Brain pericyte (primary cell): Measurements from ENCODE around the gene EFNA1.

ENCODE experiments used
- DNase-seq: peaks from one replicate; pipeline ENCODE4 v3.0.0-alpha.2; 2012; ENCODE audit warnings: low read depth, low spot score

Gene EFNA1, protein sequence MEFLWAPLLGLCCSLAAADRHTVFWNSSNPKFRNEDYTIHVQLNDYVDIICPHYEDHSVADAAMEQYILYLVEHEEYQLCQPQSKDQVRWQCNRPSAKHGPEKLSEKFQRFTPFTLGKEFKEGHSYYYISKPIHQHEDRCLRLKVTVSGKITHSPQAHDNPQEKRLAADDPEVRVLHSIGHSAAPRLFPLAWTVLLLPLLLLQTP

DNA sequence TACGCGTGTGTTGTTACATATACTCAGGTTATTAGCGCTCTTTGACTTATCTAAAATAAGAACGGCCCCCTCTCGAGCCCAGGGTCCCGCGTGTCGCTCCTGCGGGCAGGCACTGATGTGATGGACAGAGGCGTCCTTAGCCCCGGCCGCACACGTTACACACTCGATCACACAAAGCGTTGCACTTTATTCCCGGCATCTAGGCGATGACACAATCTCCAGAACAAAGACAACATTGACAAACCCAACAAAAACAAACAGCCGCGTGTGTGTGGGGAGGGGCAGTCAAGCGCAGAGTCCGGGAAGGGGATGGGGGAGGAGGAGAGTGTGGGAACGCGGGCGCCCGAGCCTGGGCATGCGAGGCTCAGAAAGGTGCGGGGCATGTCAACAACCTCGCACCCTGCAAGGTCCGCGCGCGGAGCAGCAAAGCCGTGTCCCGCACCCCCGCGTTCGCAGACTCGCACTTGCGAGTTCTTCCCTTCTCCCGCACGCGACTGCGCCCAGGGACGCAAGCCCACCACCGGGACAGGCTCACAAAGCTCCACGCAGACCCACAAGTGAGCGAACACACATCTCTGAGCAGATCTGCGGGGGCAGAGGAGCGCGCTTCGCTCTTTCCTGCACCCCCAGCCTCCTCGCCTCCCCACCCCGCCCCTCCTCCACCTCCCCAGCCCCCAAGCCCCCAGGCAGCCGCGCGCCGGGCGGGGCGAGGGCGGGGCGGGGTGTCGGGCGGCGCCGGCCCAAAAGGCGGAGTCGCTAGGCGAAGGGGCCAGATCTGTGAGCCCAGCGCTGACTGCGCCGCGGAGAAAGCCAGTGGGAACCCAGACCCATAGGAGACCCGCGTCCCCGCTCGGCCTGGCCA, at the start of gene EFNA1:
Gene EFNA1, plus strand, starts transcription at position 772 of the 862 bp plus-strand sequence. CDS start 102 bp downstream, outside the sequence.
- peak; percentile 42 for DNase-seq

DNA sequence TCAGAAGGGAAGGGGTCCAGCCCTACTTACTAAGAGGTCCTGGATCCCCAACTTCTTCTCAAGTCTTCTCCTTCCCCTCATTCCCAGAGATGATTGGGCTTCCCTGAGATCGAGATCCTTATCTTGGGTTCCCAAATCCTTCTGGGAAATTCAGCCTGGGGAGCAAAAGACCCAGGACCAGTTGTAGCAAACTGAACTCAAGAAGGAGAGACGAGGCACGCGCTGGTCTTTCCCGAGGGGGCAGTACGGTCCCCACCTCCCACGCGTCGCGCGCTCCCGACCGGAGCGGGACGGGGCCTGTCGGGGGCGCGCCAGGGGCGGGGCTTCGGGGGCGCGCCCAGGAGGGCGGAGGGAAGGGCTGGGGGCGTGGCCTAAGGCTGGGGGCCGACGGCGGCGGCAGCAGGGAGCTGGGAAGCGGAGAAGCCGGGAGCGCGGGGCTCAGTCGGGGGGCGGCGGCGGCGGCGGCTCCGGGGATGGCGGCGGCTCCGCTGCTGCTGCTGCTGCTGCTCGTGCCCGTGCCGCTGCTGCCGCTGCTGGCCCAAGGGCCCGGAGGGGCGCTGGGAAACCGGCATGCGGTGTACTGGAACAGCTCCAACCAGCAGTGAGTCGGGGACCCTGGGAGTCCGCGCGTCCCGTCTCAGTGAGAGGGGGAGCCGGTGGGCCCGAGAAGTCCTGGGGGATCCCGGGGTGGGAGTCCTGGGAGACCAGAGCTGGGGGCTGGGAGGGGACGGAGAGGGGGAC, 49.0 kb upstream of the EFNA1 start, which contains the start of gene EFNA3:
Gene EFNA3, plus strand, starts transcription at position 369 of the 741 bp plus-strand sequence. Its CDS starts 105 bp downstream, at position 474.
- DNase-seq: no peak

DNA sequence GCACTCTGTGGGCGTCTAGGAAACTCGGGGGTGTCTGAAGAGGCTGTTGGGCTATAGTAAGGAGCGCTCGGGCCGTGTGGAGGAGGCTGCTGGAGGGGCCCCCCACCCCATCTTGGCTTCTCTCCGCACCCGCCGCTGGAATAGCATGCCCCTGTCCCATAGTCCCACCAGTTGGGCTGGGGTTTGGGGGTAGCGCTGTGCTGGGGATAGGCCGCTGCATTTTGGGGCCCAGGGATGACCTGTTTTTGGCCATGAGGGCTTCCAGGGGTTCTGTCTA, 48.5 kb upstream of the EFNA1 start:
- no peak for DNase-seq

DNA sequence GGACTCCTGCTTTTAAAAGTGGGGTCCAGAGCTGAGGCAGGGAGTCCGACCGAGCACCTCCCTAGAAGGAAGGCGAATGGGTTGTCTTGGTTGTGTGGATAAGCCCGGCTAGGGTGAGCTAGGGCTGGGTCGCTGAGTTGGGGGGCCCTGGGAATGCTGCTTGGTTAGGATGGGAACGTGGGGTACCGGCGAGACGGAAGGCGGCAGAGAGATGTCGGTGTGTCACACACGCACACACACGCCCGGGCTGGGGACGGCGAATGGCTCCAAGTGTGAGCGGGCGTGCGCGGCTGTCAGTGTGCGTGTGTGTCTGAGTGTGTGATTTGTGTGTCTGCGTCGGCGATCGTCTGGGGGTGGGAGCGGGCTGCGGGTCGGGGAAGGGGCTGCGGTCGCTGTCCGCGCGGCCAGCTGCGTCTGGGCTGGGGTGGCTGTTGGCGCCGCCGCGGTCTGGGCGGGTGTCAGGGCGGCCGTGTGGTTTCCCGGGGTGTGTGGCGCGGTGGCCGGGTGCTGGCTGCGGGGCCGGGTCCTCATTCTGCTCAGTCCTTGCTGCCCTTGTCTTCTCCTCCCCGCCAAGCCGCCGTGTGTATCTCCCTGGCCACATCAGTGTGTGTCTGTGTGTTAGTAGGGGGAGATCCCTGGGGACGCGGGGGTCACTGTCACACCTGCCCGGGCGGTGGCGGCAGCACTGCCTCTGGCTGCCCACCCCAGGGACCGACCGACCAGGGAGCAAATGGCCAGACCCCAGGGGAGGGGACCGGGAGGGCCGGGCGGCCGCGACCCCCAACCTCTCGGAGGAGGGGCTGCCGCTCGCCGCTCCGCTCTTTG, 48.0 kb upstream of the EFNA1 start:
- DNase-seq: no peak

DNA sequence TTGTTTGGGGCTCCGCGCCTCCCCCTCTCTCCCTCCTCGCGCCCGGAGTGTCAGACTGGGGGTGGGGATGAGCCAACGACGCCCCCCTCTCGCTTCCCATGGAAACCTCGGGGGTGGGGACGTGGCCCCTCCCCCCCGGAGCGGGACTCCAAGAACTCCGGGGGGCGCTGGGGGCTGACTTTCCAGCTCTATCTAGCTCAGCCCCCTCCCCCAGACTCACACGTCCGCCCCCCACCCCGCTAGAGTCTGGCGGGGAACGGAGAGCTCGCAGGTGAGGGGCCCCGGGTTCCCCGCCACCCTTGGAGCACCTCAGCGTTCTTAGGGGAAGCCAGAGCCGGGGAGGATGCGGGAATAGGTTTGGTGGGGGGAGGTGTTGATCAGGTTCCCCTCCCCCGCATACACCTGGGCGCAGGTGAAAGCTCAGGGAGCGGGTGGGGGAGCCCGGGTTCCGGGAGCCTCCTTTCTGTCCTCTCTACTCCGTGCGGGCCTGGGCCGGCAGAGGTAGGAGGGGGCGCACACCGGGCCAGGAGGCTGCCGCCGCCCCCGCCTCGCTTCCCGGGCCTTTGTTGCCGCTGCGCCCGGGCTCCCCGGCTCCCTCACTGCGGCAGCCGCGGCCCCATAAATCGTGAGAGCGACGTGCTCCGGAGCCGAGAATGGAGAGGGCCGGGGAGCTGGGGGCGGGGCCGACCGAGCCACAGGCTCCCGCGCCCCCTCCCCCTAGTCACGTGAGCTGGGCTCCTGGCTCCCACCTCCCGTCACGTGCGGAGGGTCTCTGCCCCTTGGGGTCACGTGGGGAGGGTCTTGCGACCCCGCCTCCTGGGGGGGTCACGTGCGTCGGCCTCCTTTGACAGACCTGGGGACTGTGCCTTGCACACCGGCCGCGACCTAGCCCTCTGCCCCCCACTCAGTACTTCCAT, 47.1 kb upstream of the EFNA1 start:
- DNase-seq: no peak

DNA sequence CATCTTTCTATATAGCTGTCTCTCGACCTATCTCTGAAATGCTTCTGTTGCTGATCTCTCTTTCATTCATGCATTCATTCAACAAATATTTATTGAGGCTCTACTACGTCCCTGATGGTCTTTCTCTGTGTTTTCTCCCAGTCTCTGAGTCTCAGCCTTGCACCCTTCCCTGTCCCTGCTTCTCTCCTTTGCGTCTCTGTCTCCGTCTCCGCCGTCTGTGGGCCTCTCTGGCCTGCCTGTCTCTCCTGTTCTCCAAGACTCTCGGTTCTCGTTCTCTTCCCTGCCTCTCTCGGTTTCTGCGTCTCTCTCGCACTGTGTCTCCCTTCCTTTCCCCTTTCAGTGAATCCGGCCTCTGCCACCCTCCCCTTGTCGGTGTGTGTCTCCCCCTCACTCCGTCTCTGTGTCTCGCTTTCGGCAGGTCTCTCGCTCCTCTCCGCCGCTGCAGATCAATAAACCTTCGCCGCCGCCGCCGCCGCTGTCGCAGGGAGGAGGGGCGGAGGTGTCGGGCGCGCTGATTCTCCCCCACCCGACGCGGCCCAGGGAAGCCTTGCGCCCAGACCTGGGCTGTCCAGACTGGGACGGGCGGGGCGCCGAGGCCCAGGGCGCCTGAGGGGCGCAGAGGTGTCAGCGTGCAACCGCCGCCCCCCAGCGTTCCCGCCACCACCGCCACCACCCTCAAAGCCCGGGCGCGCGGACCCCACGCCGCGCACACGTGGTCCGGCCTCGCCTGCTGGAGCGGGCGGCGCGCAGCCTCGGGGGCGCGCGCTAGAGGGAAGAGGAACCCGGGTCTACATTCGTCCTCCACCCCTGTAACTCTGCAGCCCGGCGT, 46.0 kb upstream of the EFNA1 start:
- no peak for DNase-seq

DNA sequence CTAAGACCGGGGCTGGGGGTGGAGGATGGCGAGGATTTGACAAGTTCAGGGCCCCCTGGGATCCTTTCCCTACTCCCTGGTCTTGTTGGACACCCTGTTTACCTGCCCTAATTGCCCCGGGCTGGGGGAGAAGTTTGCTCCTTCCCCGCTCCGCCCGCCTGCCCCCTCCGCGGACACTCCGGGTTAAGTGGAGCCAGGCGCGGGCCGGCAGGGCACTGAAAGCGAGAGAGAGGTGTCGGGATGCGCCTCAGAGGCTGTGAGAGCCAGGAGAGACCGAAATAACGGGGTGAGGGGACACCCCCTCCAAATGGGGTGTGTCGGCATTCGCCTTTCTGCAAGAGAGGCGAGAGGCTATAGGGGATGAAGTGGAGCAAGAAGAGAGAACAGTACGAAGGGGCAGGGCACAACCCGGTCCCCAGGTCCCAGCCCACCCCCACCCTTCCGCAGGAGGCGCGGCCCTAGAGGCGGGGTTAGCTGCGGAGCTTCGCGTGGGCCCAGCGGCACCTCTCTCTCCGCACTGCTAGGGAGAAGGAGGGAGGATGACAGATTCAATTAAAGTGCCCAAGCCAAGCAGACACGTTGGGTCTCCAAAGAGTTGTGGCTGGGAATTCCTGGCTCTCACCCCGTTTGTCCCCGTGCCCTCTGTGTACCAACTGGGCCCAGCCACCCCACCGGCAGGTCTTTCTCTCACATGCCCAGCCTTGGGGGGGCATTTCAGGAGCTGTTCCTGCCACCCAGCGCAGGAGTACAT, 45.2 kb upstream of the EFNA1 start:
- no peak for DNase-seq

DNA sequence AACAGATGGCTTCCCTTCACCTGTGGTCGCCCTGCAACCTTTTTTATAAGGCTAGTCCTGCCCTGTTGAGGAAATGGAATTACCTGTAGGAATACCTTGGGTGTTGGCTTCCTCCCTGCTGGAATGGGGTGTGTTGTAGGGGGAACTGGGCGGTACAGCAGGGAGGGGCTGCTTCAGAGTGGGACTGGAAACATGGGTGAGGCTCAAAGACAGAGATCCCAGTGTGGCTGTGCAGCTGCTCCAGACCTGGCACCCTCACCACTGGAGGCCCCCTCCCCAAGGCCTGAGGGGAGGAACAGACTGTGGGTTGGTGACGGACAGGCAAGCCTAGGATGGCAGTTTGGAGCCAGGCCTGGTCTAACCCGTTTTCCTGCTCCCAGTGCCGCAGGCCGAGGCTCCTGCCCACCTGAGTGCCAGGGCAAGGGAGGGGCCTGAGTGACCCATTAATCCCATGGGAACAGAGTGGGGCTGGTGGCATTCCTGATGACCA, 44.6 kb upstream of the EFNA1 start:
- DNase-seq: no peak

DNA sequence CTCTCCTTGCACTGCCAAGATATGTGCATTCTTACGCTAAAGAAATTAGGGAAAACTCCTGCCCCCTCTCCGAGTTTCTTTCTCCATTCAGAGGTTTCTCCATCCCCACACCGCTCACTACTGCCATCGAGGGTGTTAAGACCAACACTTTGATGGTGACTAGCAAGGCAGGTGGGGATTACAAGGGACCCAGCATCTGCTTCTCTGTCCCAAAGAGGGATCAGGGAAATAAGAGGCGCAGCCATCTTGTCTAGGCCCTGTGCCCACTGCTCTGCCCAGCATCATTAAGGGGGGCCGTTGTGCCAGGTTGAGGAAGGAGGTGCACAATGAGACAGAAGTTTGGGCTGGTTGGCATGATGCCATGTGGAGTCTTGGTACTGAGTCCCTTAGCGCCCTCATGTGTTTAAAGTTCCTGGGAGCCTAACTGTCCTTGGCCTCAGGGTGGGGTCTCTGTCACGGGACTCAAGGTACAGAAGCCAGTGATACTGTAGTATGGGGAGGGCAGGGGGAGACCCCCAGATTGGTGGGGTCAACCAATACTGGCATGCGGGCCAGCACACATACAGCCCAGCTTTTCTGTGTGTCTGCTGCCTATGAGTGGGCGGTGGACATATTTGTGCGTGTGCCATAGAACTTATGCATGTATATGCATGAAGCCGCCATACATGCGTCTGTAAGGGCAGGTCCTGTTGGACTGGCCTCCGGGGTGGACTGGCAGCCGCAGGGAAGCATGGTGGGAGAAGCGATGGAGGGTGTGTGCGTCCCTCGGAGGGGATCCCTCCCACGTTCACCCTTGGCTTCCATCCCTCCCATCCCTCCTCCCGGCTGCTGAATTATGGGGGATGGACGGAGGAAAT, 43.6 kb upstream of the EFNA1 start:
- DNase-seq: no peak

DNA sequence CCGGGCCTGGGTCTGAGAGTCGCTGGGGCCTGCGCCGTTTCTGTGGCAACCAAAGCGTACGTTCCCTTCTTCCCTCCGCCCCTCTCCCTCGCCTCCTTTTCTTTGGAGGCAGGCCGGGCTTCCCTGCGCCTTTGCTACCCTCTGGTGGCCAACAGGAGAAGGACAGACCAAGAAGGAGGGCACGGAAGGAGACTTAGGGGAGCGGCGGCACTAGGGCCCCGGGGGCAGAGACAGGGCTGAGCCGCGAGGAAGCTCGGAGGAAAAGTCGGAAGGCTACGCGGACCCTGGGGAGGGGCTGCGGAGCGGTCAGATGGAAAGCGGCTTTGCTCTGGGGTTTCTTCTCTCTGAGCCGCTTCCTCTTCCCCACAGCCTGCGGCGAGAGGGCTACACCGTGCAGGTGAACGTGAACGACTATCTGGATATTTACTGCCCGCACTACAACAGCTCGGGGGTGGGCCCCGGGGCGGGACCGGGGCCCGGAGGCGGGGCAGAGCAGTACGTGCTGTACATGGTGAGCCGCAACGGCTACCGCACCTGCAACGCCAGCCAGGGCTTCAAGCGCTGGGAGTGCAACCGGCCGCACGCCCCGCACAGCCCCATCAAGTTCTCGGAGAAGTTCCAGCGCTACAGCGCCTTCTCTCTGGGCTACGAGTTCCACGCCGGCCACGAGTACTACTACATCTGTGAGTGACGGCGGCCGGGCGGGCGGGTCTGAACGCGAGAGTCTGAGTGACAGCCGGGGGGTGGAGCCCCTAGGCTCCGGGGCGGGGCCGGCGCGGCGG, 42.8 kb upstream of the EFNA1 start:
- DNase-seq: peak; percentile 77

DNA sequence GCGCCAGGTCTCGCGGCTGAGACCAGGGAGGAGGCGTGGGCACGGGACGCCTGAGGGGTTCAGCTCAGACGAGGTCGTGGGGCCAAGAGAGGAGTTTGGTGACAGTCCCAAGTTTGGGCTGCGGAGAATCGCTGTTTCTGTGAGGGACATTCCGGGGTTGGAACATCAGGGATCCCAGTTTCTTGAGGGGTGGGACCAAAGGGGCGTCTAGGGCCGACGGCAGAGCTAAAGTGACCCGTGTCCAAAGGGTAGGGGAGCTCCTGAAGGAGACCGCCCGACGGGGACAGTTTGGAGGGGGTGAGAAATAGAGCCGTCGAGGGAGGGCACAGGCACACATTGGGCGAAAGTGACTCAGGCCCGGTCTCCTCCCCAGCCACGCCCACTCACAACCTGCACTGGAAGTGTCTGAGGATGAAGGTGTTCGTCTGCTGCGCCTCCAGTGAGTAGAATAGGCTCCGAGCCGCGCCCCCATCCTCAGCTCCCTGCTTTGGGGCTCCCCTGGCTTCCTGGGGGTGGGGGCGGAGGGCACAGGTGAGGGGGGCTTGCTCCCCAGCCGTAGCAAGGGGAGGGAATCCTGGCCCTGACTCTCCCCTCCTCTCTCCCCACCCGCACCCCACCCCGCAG, 42.1 kb upstream of the EFNA1 start:
- no peak for DNase-seq

DNA sequence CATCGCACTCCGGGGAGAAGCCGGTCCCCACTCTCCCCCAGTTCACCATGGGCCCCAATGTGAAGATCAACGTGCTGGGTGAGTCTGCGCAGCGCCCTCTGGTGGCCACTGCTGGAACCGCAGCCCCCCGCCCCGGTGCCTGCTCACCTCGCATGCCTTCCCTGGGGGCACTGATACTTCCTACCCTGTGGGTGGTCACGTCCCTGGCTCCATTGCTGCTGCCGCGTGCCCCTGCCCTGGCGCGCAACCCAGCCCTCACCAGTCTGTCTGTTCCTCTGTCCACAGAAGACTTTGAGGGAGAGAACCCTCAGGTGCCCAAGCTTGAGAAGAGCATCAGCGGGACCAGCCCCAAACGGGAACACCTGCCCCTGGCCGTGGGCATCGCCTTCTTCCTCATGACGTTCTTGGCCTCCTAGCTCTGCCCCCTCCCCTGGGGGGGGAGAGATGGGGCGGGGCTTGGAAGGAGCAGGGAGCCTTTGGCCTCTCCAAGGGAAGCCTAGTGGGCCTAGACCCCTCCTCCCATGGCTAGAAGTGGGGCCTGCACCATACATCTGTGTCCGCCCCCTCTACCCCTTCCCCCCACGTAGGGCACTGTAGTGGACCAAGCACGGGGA, 41.4 kb upstream of the EFNA1 start:
- no peak for DNase-seq

DNA sequence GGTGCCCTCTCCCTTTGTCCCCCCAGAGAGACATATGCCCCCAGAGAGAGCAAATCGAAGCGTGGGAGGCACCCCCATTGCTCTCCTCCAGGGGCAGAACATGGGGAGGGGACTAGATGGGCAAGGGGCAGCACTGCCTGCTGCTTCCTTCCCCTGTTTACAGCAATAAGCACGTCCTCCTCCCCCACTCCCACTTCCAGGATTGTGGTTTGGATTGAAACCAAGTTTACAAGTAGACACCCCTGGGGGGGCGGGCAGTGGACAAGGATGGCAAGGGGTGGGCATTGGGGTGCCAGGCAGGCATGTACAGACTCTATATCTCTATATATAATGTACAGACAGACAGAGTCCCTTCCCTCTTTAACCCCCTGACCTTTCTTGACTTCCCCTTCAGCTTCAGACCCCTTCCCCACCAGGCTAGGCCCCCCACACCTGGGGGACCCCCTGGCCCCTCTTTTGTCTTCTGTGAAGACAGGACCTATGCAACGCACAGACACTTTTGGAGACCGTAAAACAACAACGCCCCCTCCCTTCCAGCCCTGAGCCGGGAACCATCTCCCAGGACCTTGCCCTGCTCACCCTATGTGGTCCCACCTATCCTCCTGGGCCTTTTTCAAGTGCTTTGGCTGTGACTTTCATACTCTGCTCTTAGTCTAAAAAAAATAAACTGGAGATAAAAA, 40.7 kb upstream of the EFNA1 start:
- DNase-seq: no peak

DNA sequence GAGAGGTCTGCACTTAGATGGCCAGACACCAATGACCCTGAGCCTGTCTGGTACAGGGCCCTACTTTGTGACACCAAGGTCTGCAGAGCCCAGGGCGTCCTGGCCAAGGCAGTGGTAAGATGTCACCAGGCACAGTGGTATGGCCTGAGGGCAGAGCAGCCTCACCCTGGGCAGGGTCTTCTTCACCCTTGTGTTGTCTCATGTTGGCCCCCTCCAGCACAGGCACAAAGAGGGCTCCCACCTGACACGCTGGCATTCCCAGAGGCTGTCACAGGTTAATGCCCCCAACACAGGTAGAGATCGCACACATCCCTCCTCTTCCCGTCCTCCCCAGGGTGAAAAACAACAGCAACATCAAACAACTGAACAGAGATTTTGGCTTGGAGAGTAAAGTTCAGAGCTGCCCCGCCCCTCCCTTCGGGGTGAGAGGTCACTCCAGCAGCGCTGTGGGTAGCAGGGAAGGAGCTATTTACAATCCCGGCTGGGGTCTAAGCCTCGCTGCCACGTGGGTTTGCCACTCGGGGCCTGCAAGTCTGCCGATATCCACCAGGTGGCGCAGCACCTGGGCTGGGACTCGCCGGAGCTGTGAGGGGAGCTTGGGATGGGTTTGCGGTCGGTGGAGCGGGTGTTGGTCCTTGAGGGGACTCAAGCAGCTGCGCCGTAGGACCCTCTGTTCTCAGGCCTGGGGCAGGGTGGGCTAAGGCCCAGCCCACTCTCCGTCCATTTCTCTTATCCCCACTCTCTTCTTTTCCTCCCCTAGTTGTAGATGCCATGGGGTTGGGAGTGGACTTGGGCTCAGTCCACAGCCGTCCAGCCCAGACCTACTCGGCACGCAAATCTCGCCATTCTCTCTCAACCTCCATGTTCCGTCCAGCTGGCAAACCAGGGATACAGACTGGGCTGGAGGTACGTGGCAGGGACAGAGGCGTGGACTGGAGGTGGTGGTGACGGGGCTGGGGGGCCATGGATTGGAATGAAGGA, 36.3 kb upstream of the EFNA1 start:
- DNase-seq: no peak
